DND-41 (cell line): ENCODE results near the gene TPO.

Source experiments
- CTCF ChIP-seq: IDR thresholded peaks from 2 replicates; pipeline ENCODE4 v1.5.1; 2012; ENCODE audit warnings: borderline replicate concordance, low read length, moderate library complexity, mild to moderate bottlenecking; ENCODE audit not compliant: poor library complexity, severe bottlenecking; ENCODE audit errors: extremely low read depth
- EZH2 ChIP-seq: IDR thresholded peaks from 3 replicates; pipeline ENCODE4 v1.6.1; 2012; ENCODE audit warnings: borderline replicate concordance, low read depth, mild to moderate bottlenecking, moderate library complexity, low read length, inconsistent platforms; ENCODE audit not compliant: severe bottlenecking

- TF ChIP-seq CTCF, result no peak
- no peak for TF ChIP-seq EZH2
Observed at GRCh38 chr2:1511455-1511854, 98.2 kb downstream of the TPO start.
